AG10803 (cell line): ENCODE measurements around the gene CCDC159.
"Not testable (repeated sequence)": the region's sequence is repeated elsewhere in the genome, so short reads cannot be mapped to it uniquely, and the experiment has no call there.

Experiments used
- DNase-seq: peaks from one replicate; pipeline ENCODE4 v3.0.0; 2010; ENCODE audit warnings: low read depth
- H3K4me3 ChIP-seq: 2 replicates; pipeline ENCODE4 v1.5.1; 2011; ENCODE audit warnings: mild to moderate bottlenecking, low read length, control low read depth
- CTCF ChIP-seq: conservative IDR thresholded peaks from 2 replicates; pipeline ENCODE4 v1.5.1; 2011; ENCODE audit warnings: mild to moderate bottlenecking, low read length, control low read depth, inconsistent platforms

The CCDC159 gene

DNA sequence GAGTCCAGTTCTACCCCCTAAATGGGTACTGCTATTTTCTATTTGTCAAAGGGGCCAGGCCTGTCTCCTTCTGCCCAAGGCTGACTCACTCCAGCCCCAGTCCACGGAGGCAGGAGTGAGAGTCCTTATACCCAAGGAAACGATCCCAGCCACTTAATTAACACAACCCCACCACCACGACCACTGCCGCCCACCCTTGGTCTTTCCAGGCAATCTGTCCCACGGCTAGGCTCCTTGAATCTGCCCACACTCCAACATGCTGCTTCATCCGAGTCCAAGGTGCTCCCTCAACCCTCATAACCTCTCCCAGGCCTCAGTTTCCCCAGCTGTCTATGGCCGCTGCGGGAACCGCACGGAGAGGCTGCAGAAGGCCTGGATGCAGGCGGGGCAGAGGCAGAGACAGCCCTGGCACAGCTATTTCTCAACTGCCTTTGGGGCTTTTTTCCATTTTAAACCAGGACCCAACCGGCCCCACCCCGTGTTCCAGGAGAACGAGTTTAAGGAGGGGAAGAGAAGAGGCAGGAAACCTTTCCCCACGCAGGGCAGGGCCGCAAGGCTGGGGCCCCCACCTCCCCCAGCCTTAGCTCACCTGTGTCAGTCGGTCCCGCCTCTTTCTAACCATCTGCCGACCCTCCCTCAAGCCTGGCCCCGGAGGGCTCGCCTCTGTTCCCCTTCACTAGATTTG is 7.6 kb upstream of the CCDC159 start:
- TF ChIP-seq CTCF, result no peak
- no peak for DNase-seq
- peak overlapping the region; percentile 74 for H3K4me3 ChIP-seq

GRCh38 chr19:11339254-11340098 is 6.8 kb upstream of the CCDC159 start, which contains the start of gene RAB3D:
RAB3D (minus strand) TSS chr19:11339657; CDS start chr19:11337399, 2,258 bp downstream.
- peak; percentile 81 for DNase-seq
- no peak for TF ChIP-seq CTCF
- H3K4me3 ChIP-seq, result peak within 1 kb of the TSS; percentile 74

DNA sequence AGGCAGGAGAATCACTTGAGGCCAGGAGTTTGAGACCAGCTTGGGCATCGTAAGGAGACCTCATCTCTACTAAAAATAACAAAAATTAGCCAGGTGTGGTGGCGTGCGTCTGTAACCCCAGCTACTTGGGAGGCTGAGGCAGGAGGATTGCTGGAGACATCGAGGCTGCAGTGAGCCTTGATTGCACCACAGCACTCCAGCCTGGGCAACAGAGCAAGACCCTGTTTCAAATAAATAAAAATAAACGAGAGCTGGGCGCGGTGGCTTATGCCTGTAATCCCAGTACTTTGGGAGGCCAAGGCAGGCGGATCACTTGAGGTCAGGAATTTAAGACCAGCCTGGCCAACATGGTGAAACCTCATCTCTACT is 6.2 kb upstream of the CCDC159 start:
- peak overlapping the region; percentile 74; the same call in 1 of the 2 replicates for H3K4me3 ChIP-seq

GRCh38 chr19:11342429-11342828 is 3.9 kb upstream of the CCDC159 start:
- H3K4me3 ChIP-seq, result no peak overlapping the region
- no peak for TF ChIP-seq CTCF
- no peak for DNase-seq

More for the DNA sequence above, 6.2 kb upstream of the CCDC159 start:
- not testable (repeated sequence) for DNase-seq

DNA sequence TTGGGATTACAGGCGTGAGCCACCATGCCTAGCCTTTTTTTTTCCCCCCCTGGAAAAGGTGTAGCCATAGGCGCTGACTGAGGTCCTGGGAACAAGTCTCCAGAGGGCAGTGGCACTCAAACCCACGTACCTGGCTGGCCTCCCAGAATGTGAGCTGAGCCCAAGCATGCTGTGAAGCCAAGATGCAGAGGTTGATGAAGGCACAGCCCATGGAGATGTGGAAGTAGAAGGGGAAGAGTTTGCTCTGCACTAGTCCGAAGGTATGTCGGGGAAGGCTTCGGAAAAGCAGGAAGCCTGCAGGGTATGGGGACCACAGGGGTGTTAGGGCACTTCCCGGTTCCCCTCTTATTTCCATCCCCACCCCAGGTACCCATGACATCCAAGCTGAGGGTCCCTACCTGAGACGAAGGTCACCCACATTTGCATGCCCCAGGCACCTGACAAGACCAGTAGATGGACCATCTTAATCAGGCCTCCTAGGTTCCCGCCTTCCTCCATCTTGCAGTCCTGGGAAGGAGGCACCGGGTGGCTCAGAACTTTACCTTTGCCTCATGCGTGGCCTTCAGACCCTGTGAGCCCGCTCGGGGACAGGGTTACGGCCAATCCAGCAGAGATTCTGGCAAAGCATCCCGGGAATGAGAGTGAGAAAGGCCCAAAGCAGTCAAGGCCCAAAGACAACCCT is 1.1 kb upstream of the CCDC159 start:
- DNase-seq, result no peak
- TF ChIP-seq CTCF, result no peak
- peak overlapping the region; percentile 87 for H3K4me3 ChIP-seq

- TF ChIP-seq CTCF, result no peak
- DNase-seq, result no peak
- no peak overlapping the region for H3K4me3 ChIP-seq
Observed at GRCh38 chr19:11347546-11348039, 1.3 kb downstream of the CCDC159 start.

DNA sequence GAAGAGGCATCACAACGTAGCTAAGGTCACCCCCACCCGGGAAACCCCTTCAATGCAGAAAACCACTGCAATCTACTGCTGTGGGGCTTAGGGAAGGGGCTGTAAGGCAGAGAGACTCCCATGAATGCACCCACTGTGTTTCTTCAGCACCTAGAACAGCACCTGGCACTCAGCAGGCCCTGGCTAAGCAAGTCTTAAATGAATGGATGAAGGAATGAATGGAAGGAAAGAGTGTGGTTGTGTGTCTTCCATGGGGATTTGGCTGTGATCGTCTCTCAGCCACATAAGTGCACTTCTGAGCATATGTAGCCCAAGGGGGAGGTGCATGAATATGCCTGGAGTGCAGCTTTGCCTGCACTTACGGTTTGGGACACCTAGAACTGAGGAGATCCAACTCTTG is 2.9 kb downstream of the CCDC159 start:
- TF ChIP-seq CTCF, result no peak
- no peak overlapping the region for H3K4me3 ChIP-seq
- no peak for DNase-seq

DNA sequence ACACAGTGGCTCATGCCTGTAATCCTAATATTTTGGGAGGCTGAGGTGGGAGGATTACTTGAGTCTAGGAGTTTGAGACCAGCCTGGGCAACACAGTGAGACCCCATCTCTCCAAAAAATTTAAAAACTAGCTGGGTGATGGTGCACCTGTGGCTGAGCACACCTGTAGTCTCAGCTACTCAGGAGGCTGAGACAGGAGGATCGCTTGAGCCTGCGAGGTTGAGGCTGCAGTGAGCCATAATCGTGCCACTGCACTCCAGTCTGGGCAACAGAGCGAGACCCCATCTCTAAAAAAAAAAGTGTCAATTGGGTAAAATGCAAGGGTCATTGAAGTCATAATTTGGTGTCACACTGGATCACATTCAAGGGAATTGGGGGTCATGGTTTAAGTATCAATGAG is 7.8 kb downstream of the CCDC159 start:
- not testable (repeated sequence) for H3K4me3 ChIP-seq, DNase-seq
